Peyer's patch (tissue), 4 donors: ENCODE measurements around the gene DNAJB8. TPM values are rescaled to one million over a fixed set of nuclear protein-coding genes. Genes with fewer than 3 reads are reported as not detected.

Experiments used
- DNase-seq, 3 donors: peaks; one replicate each; pipeline ENCODE4 v3.0.0-alpha.2; 2017 to 2019
- H3K27ac ChIP-seq, 4 donors: fragments of 200-600 bp; sonication (generic); one replicate each; pipeline ENCODE4 v1.5.1; 2016 to 2019
- H3K27me3 ChIP-seq, 2 donors: fragments of 200-600 bp; sonication (generic); one replicate each; pipeline ENCODE4 v1.5.1; 2019
- H3K36me3 ChIP-seq, 3 donors: fragments of 200-600 bp; sonication (generic); one replicate each; pipeline ENCODE4 v1.5.1; 2016 to 2019
- H3K4me1 ChIP-seq, 4 donors: fragments of 200-600 bp; sonication (generic); one replicate each; pipeline ENCODE4 v1.5.1; 2016 to 2019
- H3K4me3 ChIP-seq, 4 donors: fragments of 200-600 bp; sonication (generic); 1 replicate in 3 of 4; 2 replicates in 1 of 4; pipeline ENCODE4 v1.5.1; 2016 to 2019; ENCODE audit warnings: mild to moderate bottlenecking in 1 of 4
- H3K9me3 ChIP-seq, 4 donors: fragments of 200-600 bp; sonication (generic); one replicate each; pipeline ENCODE4 v1.5.1; 2016 to 2019; ENCODE audit warnings: mild to moderate bottlenecking in 1 of 4
- POLR2A ChIP-seq, 2 donors: fragments of 450-650 bp; IDR thresholded peaks; one replicate each; pipeline ENCODE4 v1.5.1; 2017; ENCODE audit warnings: antibody characterized with exemption in 2 of 2, mild to moderate bottlenecking in 2 of 2, moderate library complexity in 2 of 2
- total RNA-seq, 4 donors: library from RNA; depleted of rRNA; stranded (reverse); fragments of >200 nt; gene quantifications; one replicate each; pipeline ENCODE4 v1.1.0, GENCODE V29; 2016
- TF ChIP-seq, protein P1 (sequence below), 6 experiments: fragments of 450-650 bp in 4 of 6; fragments of 200-600 bp in 2 of 6; sonication (generic) in 1 of 6; IDR thresholded peaks; one replicate each; pipeline ENCODE4 v1.5.1; 2017 to 2019; ENCODE audit warnings: antibody characterized with exemption in 6 of 6, mild to moderate bottlenecking in 3 of 6, moderate library complexity in 1 of 6

Gene DNAJB8
- total RNA-seq, 4 donors from 2014 or later = not detected

DNA sequence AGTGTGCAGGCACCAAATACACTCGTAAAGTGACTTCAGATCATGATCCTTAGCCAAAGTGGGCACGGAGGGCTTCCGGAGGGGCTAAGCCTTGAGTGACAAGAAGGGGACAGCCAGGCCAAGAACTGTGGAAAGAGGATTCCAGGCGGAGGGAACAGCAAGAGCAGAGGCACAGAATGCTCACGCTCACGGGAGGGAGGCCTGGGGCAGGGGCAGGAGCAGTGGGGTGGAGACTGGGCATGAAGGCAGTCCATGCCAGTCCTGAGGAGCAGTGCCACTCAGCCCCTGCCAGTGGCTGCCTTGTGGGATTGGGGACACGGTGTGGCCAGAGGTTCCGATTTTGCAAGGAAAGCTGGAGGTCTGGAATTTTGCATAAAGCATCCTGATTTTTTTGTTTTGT, 36.0 kb downstream of the DNAJB8 start:
- TF ChIP-seq, protein P1, sequence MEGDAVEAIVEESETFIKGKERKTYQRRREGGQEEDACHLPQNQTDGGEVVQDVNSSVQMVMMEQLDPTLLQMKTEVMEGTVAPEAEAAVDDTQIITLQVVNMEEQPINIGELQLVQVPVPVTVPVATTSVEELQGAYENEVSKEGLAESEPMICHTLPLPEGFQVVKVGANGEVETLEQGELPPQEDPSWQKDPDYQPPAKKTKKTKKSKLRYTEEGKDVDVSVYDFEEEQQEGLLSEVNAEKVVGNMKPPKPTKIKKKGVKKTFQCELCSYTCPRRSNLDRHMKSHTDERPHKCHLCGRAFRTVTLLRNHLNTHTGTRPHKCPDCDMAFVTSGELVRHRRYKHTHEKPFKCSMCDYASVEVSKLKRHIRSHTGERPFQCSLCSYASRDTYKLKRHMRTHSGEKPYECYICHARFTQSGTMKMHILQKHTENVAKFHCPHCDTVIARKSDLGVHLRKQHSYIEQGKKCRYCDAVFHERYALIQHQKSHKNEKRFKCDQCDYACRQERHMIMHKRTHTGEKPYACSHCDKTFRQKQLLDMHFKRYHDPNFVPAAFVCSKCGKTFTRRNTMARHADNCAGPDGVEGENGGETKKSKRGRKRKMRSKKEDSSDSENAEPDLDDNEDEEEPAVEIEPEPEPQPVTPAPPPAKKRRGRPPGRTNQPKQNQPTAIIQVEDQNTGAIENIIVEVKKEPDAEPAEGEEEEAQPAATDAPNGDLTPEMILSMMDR (IDR thresholded peaks at IDR 0.05) = no peak
- TF ChIP-seq POLR2A (IDR thresholded peaks at IDR 0.05) = no peak
- peaks cover 0 to 18% of the 10 kb centered on the region in 2 donors for H3K27me3 ChIP-seq
- H3K4me3 ChIP-seq = no peak overlapping the region
- H3K36me3 ChIP-seq = no peaks in the 10 kb centered on the region
- no peak for DNase-seq
- H3K4me1 ChIP-seq = peaks cover 0 to 21% (median 5%) of the 10 kb centered on the region in 4 donors
- no peak overlapping the region for H3K27ac ChIP-seq
- no peaks in the 10 kb centered on the region for H3K9me3 ChIP-seq

DNA sequence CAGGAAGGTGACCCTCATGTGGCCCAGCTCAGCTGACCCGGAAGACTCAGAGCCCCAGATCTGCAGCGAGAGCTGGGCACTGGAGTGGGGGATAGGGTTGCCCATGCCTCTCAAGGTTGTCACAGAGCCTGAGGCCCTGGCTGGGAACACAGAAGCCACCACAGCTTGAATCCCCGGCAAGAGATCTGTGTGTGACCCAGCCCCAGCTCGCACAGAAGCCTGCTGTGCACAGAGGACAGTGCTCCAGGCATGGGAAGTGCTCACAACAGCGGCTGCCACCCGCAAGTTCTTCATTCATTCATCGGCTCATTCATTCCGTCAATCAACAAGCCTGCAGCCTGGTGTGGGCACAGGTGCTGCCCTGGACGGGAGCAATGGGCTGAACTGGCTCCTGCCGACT, 36.4 kb downstream of the DNAJB8 start:
- Histone ChIP-seq H3K36me3 (no peaks in the 10 kb centered on the region), H3K9me3 (no peaks in the 10 kb centered on the region), H3K27me3 (peaks cover 0 to 18% of the 10 kb centered on the region in 2 donors), H3K27ac (no peak overlapping the region), H3K4me1 (peaks cover 0 to 21% (median 5%) of the 10 kb centered on the region in 4 donors), H3K4me3 (no peak overlapping the region)
- no peak for DNase-seq
- TF ChIP-seq POLR2A (IDR thresholded peaks at IDR 0.05) = no peak
- TF ChIP-seq, protein P1 (IDR thresholded peaks at IDR 0.05) = no peak

DNA sequence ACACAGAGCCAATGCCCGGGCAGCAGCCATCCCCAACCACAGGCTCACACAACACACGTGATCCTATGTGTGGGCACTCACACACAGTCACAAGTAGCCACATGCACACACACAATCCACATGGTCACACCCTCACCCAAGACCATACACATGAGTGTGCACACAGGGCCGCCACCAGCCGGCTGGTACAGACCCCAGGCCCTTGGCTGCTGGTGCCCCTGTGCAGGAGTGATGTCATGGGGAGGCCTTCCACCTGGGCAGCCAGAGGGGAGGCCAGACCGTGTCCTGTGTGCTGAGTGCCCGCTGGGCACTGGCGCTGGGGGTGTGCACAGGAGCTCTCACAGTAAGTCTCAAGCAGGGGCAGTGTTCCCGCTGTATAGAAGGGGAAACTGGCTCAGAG, 36.9 kb downstream of the DNAJB8 start:
- no peak for DNase-seq
- no peaks in the 10 kb centered on the region for H3K36me3 ChIP-seq
- TF ChIP-seq POLR2A (IDR thresholded peaks at IDR 0.05) = no peak
- TF ChIP-seq, protein P1 (IDR thresholded peaks at IDR 0.05) = no peak
- peaks cover 0 to 21% (median 5%) of the 10 kb centered on the region in 4 donors for H3K4me1 ChIP-seq
- H3K27ac ChIP-seq = no peak overlapping the region
- peaks cover 0 to 18% of the 10 kb centered on the region in 2 donors for H3K27me3 ChIP-seq
- H3K9me3 ChIP-seq = no peaks in the 10 kb centered on the region
- no peak overlapping the region for H3K4me3 ChIP-seq

DNA sequence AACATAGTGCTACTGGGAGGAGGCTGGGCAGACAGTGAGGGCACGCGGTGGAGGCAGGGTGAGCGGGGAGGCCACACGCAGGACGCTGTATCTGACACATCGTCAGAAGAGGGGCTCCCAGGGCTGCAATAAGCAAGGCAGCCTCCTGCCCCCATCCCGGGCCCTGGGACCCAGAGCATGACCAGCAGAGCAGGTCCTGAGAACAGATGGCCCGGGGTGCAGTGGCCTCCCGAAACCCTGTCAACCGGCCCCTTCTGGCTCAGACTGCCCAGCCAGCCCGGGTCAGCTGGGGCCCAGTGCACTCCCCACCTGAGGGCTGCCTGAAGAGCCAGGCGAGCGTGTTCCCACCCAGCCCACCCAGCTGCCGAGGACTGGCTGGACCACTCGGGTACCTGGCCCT, 37.4 kb downstream of the DNAJB8 start:
- DNase-seq = no peak
- Histone ChIP-seq H3K27ac (no peak overlapping the region), H3K4me1 (peaks cover 0 to 21% (median 5%) of the 10 kb centered on the region in 4 donors), H3K9me3 (no peaks in the 10 kb centered on the region), H3K4me3 (no peak overlapping the region), H3K36me3 (no peaks in the 10 kb centered on the region), H3K27me3 (peaks cover 0 to 18% of the 10 kb centered on the region in 2 donors)
- TF ChIP-seq, protein P1 (IDR thresholded peaks at IDR 0.05) = no peak
- TF ChIP-seq POLR2A (IDR thresholded peaks at IDR 0.05) = no peak

DNA sequence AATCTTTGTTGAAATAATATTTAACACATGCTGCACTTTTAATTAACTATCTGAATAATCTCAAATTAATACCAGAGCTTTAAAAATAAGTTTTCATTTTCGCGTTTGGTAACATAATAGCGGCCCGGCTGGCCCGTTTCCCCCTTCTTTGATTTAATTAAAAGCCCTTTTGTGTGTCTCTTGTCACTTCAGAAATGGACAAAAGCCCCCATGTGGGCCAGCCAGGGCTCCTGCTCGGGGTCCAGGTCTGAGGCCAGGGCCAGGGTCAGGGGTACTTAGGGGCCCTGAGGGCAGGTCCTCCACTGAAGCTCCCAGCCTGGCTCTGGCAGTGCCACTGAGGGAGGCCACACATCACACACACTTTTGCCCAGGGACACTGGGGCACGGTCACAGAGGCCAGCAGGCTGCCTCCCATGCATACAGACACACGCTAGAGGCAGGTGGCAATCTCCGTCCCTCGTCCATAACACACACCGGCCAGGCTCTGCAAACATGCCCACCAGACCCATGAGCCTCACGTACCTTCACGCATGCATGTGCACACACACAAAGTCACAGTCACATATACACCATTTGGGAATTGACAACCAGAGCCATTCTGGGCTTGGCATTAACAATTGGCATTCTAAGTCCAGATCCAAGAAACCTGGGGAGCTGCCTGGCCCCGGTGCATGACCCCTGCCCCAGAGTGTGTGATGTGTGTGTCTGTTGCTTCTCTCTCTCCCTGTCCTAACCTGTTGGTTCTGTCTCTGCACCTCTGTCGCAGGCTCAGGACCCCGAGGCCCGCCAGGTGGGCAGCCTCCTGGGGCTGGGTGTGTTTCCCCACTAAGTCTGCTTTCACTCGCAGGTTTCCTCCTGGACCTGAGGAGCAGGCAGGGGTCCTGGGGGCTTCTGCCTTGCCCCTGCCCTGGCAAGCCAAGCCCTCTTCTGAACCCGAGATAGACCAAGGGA, 38.5 kb downstream of the DNAJB8 start:
- peaks cover 0 to 14% of the 10 kb centered on the region in 2 donors for H3K27me3 ChIP-seq
- peaks cover 0 to 20% (median 5%) of the 10 kb centered on the region in 4 donors for H3K4me1 ChIP-seq
- H3K36me3 ChIP-seq = no peaks in the 10 kb centered on the region
- no peak overlapping the region for H3K4me3 ChIP-seq
- H3K27ac ChIP-seq = no peak overlapping the region
- DNase-seq = no peak
- TF ChIP-seq, protein P1 (IDR thresholded peaks at IDR 0.05) = no peak
- no peak for TF ChIP-seq POLR2A (IDR thresholded peaks at IDR 0.05)
- H3K9me3 ChIP-seq = no peaks in the 10 kb centered on the region
